Activated effector memory CD4-positive, alpha-beta T cell treated with Interleukin-2 at 50 U/mL for 16 hours (primary cell): ENCODE data around the gene PARVG.

Experiments used
- DNase-seq: peaks from one replicate; pipeline ENCODE4 v3.0.0-alpha.2; 2020

PARVG gene

GRCh38 chr22:44246615-44247326 lies 66.0 kb downstream of the PARVG start:
- no peak for DNase-seq

GRCh38 chr22:44247346-44247745 lies 66.6 kb downstream of the PARVG start:
- no peak for DNase-seq

GRCh38 chr22:44247923-44248892 lies 67.5 kb downstream of the PARVG start:
- no peak for DNase-seq

GRCh38 chr22:44248926-44249325 lies 68.2 kb downstream of the PARVG start:
- no peak for DNase-seq

GRCh38 chr22:44249376-44250147 lies 68.8 kb downstream of the PARVG start:
- DNase-seq = no peak

GRCh38 chr22:44254811-44255210 lies 74.1 kb downstream of the PARVG start:
- DNase-seq = no peak

GRCh38 chr22:44256085-44256484 lies 75.4 kb downstream of the PARVG start:
- no peak for DNase-seq

- no peak for DNase-seq
These were observed 76.1 kb downstream of the PARVG start for GRCh38 chr22:44256556-44257485.
